Mucosa of descending colon (tissue), 3 donors: Measurements from ENCODE around the gene HNRNPA1L2. TPM values are rescaled to one million over a fixed set of nuclear protein-coding genes. Genes with fewer than 3 reads are reported as not detected.

ENCODE experiments used
- ATAC-seq: fragments of 200-7000 bp; cut with Tn5 transposase; one replicate; pipeline ENCODE4 v1.9.1; 2020; ENCODE audit warnings: mild to moderate bottlenecking, moderate library complexity
- DNase-seq, 3 donors: peaks; one replicate each; pipeline ENCODE4 v3.0.0-alpha.2; 2020
- H3K36me3 ChIP-seq: fragments of 200-600 bp; one replicate; pipeline ENCODE4 v1.8.0; 2021; ENCODE audit warnings: low read depth, mild to moderate bottlenecking
- H3K4me1 ChIP-seq: fragments of 200-600 bp; one replicate; pipeline ENCODE4 v1.8.0; 2021; ENCODE audit warnings: low read depth, mild to moderate bottlenecking
- H3K4me3 ChIP-seq: fragments of 200-600 bp; one replicate; pipeline ENCODE4 v1.8.0; 2021; ENCODE audit warnings: mild to moderate bottlenecking
- H3K9me3 ChIP-seq: fragments of 200-600 bp; one replicate; pipeline ENCODE4 v1.8.0; 2021; ENCODE audit warnings: mild to moderate bottlenecking
- CTCF ChIP-seq: fragments of 200-600 bp; IDR thresholded peaks from one replicate; pipeline ENCODE4 v1.8.0; 2022; ENCODE audit warnings: antibody characterized with exemption, mild to moderate bottlenecking
- intact Hi-C, 2 donors: fragments of 100-400 bp; cut with DNase I in 1 of 2; cut with micrococcal nuclease in 1 of 2; formaldehyde crosslinking; loops; one replicate each; pipeline versions ENCODE4 v1.11.0 to v1.11.1; 2022; cut with DNase I, micrococcal nuclease
- total RNA-seq, 3 donors: library from RNA; stranded (reverse); fragmentation: NEBNext Ultra II Directional in 2 of 3; extraction: Animal tissue kit (Norgen Biotek cat#: 25700) in 2 of 3; gene quantifications; one replicate each; pipeline versions ENCODE4 v1.2.1 to v1.2.4, GENCODE V29; 2021 to 2023
- donor health status: DM: no; HTN: no; CAD: no; lungs with moderate emphysema.
- donor health status: DM: no; HTN: no; CAD: no.
- donor health status: DM: no; HTN: yes; CAD: no.

Gene HNRNPA1L2
- total RNA-seq, 3 donors from 2014 or later = 4.5 to 5.2 (median 5.0) TPM

- ATAC-seq (no peak), DNase-seq (no peak)
- H3K4me3 ChIP-seq = no peak overlapping the region
- intact Hi-C loops = no loop called here
- H3K9me3 ChIP-seq = no peaks in the 10 kb centered on the region
- no peaks in the 10 kb centered on the region for H3K36me3 ChIP-seq
- H3K4me1 ChIP-seq = no peaks in the 10 kb centered on the region
- no peak for TF ChIP-seq CTCF
Measured at GRCh38 chr13:52686376-52686775, 44.1 kb downstream of the HNRNPA1L2 start.

Other genes with a start within 250 kb of the HNRNPA1L2 start
- 1 to 10 TPM; 1.2 to 3.2 (median 2.0) TPM for gene THSD1, start 236.3 kb upstream of the HNRNPA1L2 start, total RNA-seq
- 10 to 100 TPM; 44.3 to 71.3 (median 58.1) TPM for gene VPS36, start 191.8 kb upstream of the HNRNPA1L2 start, total RNA-seq
- 10 to 100 TPM in 1 of 3 donors, 1 to 10 TPM in 2; 5.7 to 18.8 (median 9.8) TPM for gene CKAP2, start 187.0 kb upstream of the HNRNPA1L2 start, total RNA-seq
- gene SUGT1, start 10.4 kb downstream of the HNRNPA1L2 start, total RNA-seq = 10 to 100 TPM; 41.3 to 57.7 (median 44.6) TPM
- under 1 TPM in 1 of 3 donors, not detected in 2; 0.26 TPM for gene CNMD, start 97.4 kb downstream of the HNRNPA1L2 start, total RNA-seq
- gene PCDH8, start 206.2 kb downstream of the HNRNPA1L2 start, total RNA-seq = under 1 TPM; 0.12 to 0.38 (median 0.17) TPM